K562 treated with DMSO at 1 percent for 48 hours (cell line): ENCODE data around the gene FOXG1. TPM values are rescaled to one million over a fixed set of nuclear protein-coding genes. Genes with fewer than 3 reads are reported as not detected.

Experiments used
- total RNA-seq: library from RNA; unstranded; fragments of 300-600 nt; gene quantifications from 2 replicates; pipeline ENCODE4 v1.2.3, GENCODE V29; 2022; ENCODE audit warnings: low replicate concordance; ENCODE audit errors: extremely low read depth

FOXG1 gene
- total RNA-seq, result not detected in 2 replicates

GRCh38 chr14:28766469-28766955 lies at the start of gene FOXG1:
TSS of gene FOXG1 (plus strand) at chr14:28766787. CDS start at chr14:28767280, 493 bp downstream.

